Fibroblast of skin of right biceps (primary cell): ENCODE data around the gene TRIM34.
"Not testable (repeated sequence)": the region's sequence is repeated elsewhere in the genome, so short reads cannot be mapped to it uniquely, and the experiment has no call there.

ENCODE experiments used
- DNase-seq: peaks from one replicate; pipeline ENCODE4 v3.0.0-alpha.2; 2013

Gene TRIM34

DNA sequence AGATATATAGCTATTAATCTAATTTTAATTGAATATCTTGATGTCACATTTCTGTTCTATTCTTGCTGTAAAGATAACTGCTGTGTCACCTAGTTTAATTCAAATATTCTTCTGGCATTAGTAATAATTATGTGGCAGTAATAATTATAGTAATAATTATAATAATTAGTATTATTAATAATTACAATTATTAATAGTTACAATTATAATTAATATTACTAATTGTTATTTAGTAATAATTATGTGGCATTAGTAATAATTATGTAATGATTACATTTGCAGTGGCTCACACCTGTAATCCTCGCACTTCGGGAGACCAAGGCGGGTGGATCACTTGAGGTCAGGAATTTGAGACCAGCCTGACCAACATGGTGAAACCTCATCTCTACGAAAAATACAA is 61.6 kb downstream of the TRIM34 start:
- DNase-seq: no peak

DNA sequence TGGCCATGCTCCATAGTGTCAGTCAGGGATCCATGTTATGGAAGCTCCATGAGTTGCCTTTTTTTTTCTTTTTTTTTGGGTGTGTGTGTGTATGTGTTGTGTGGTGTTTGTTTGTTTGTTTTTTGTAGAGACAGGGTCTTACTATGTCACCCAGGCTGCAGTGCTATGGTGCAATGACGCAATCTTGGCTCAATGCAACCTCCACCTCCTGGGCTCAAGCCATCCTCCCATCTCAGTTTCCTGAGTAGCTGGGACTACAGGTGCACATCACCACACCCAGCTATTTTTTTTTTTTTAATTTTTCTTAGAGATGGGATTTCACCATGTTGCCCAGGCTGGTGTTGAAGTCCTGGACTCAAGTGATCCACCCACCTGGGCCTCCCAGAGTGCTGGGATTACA is 63.7 kb downstream of the TRIM34 start:
- no peak for DNase-seq

DNA sequence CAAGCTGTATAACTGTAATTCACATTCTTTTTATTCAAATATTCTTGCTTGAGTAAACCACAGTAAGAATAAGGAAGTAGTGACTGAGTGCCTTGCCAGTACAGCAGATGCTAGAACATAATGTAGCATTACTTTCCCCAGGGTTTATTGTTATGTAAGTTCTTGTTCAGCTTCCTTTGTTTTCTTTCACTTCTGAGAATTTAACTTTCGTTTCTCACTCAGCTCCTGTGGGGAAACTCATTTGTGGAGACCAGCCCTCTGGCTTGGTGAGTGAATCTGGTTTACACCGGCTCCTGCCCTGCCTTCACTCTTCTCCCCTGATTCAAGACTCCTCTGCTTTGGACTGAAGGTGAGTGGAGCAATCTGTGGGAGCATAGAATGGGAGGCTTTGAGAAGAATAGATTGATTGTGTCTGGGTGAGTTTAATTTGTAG is 64.8 kb downstream of the TRIM34 start, which contains the start of gene TRIM22:
Gene TRIM22 (plus strand): TSS at position 240 of the 433 bp plus-strand sequence. CDS start 6,443 bp downstream, outside the sequence.
- DNase-seq: peak; percentile 61

DNA sequence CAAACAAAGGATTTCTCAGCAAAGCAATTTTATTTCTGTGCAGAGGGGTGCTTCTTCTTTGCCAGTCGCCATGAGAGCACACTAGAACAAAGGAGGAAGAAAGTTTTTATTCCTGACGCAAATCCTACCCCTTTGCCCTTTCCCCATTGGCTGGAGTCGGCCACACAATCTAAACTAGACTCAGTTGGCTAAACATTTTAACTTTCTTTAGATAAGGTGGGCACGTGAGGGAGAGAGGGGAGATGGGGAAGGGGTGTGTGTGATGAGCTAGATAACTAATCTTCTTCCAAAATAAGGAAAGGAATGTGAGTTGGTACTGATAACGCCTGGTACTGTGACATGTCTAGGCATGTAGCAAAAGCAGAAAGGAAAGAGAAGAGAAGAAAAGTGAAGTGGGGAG is 65.4 kb downstream of the TRIM34 start:
- DNase-seq: no peak

DNA sequence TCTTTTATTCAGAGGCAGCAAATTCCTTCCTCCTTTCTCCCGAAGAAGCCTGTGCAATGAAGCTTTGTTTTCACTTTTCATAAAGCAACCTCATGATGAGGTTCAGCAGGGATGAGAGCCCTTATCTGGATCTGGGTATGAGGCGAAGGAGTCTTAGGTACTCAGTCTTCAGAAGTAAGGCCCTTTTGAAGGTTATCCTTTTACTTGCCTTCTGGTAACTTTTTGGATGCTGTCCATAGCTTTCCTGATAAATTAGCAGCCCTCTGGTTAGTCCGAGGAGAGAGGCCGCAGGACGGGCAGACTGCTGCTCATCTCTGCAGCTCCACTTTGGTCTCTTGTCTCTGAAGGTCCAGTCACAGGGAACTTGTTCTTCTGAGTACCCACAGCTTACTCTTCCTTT is 65.9 kb downstream of the TRIM34 start:
- DNase-seq: no peak

DNA sequence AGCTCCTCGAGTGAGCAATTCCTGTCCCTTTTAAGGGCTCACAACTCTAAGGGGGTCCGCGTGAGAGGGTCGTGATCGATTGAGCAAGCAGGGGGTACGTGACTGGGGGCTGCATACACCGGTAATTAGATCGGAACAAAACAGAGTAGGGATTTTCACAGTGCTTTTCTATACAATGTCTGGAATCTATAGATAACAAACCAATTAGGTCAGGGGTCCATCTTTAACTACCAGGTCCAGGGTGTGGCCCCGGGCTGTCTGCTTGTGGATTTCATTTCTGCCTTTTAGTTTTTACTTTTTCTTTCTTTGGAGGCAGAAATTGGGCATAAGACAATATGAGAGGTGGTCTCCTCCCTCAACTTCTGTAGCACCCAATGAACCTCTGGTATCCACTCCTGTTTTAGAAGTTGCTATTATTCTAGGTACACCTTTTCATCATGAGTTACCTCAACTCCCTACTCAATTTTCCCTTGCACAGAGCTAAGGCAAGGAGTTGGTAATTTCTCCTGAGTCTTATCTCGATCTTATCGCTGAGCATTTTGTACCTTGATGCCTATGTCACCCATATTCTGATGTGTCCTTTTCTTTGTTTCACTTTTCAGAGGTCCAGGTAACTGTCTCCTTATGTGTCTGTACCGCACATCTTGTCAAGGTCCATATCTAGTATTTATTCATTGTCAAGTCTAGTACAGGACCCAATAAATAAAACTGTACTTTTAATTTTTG is 66.6 kb downstream of the TRIM34 start:
- DNase-seq: not testable (repeated sequence)

DNA sequence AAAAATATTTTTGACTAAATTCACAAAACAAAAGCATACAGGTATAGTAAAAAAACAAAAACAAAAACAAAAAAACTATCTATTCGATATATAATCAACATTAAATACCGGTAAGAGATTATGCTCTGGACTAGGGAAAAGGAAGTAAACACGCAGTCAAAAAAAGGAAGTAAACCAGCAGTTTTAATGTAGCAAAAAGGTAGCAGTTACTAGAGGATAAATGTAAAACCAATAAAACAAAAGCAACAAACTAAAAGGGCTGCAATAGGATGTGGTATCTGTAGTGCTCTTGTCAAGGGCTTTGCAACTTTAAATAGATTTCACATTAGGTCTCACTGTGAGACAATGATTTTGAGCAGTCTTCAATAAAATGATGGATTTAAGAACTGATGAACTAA is 67.2 kb downstream of the TRIM34 start:
- DNase-seq: no peak
